CD1c-positive myeloid dendritic cell (primary cell): Measurements from ENCODE around the gene EGF.

Experiments used
- DNase-seq: peaks from one replicate; pipeline ENCODE4 v3.0.0-alpha.2; 2016; ENCODE audit errors: extremely low spot score

EGF gene

DNA sequence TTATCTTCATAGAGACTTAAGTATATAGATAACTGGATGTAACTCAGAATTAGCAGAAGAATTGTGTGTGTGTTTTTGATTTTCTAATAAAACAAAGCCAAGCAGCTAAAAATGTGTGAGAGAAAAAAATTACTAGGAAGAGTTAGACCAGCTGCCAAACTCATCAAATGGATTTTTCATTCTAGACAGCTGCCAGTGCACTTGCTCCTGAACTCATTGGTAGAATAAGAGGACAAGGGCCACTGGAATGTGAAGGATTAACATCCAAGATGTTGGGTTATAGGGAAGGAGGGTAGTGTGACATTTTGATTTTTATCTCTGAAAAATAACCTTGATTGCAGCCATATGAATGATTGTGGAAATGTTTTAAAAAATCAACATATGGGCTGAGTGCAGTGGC lies 49.7 kb downstream of the EGF start:
- no peak for DNase-seq

- DNase-seq, result no peak
These were observed 54.3 kb downstream of the EGF start for GRCh38 chr4:109966891-109967481.

DNA sequence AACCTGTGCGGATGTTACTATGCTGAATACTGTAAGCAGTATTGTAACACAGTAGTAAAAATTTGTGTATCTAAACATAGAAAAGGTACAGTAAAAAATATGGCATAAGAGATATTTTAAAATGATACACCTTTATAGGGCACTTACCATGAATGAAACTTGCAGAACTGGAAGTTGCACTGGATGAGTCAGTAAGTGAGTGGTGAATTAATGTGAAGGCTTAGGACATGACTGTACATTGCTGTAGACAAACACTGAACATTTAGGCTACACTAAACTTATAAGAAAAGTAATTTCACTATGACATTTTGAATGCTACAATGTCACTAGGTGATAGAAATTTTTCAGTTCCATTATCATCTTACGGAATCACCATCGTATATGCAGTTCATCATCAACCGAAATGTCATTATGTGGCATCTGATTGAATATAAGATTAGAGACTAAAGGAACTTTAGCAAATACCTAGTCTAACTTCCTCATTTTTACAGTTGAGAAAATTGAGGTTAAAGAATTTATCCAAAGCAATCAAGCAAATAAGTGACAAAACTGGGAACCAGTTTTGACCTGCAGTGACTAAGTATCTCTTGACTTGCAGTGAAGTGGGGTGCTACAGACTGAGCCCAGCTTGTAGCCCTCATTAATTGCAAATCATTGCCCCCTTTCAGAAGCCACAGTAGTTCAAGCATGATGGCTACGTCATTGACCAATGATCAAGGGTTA lies 55.3 kb downstream of the EGF start:
- peak; percentile 24 for DNase-seq

DNA sequence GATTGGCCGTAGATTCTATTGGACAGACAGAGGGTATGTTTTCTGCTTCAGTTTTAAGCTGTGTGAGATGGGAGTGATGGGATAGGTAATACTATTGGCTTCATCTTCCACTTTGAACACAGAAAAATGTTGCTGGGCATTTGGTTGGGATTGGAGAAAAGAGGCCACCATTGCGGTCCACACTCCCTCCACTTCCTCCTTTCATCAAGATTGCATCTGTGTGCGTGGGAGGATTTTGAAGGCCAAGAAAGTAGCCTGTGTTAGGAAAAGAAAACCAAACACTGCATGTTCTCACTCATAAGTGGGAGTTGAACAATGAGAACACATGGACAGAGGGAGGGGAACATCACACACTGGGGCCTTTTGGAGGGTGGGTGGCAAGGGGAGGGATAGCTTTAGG lies 56.4 kb downstream of the EGF start:
- peak; percentile 54 for DNase-seq

DNA sequence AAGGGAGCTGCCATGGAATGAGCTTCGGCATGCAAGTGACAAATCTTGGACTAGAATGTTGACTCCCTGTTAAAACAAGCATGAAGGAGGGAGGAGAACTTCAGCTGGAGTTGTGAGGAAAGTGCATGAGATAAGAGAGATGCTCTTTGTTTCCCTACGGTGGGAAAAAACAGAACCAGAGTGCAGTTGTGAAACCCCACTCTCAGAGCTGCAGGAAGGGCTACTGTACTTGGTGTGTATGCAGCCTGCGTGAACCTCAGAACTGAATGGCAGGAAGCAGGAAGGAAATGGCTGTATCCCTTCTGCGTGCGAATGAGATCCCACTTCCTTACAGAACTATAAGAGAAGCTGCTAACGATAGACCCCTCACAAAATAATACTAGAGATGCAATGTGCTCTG lies 57.2 kb downstream of the EGF start:
- DNase-seq, result peak; percentile 51

- no peak for DNase-seq
These were observed 60.3 kb downstream of the EGF start for GRCh38 chr4:109972786-109973528.

DNA sequence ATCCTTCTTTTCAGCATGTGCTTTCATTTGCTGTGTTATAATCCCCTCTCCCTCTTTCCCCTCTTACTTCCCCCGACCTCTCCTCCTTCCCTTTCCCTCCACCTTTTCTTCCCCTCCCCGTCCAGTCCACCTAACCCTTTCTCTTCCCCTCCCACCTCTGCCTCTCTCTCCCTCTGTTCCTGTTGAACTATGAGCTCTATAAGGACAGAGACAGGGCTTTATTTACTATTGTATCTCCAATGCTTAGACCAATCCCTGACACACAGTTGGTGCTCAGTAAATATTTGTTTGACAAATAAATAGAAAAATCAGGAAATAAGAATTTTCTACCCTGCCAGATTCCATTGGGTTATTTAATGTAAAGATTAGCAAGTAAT lies 60.8 kb downstream of the EGF start:
- no peak for DNase-seq

- no peak for DNase-seq
These were observed 63.5 kb downstream of the EGF start for GRCh38 chr4:109976189-109976588.

GRCh38 chr4:109977854-109978501 lies 65.3 kb downstream of the EGF start:
- DNase-seq, result peak; percentile 44

DNA sequence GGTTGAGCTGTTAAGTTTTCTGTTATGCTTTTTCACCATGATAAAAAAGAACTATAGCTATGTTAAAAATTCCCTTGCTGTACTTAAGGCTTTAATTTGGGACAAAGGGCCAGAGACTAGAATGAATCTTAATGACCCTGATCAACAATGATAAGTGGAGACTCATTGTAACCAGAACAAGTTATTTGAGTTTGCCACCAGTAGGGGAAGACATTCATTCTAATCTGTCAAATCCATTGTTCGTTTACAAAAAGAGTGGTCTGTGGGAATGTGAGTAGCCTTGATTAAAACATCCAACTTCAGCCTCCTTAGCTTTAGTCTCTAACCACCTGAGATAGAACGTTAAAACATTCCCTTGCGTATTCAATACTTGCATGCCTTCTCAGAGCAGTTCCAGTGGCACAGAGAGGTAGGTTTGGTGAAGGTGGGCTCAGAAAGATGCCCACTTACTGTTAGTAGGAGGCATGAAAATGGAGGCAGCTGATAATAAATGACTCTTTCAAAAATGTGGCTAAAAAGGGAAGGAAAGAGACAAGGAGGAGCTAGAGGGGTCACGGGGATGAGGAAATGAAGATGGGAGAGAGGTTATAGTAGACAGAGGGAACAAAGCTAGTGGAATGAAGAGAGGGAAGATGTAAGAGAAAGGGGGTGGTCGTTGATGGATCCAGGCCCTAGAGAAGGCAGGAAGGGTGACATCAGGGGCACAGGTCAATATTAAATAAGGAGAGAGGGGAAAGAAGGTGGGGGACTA lies 66.2 kb downstream of the EGF start:
- no peak for DNase-seq

GRCh38 chr4:109979920-109980717 lies 67.4 kb downstream of the EGF start:
- no peak for DNase-seq

- no peak for DNase-seq
These were observed 69.3 kb downstream of the EGF start for GRCh38 chr4:109981936-109982335.

- DNase-seq, result no peak
These were observed 69.8 kb downstream of the EGF start for GRCh38 chr4:109982521-109982920.

DNA sequence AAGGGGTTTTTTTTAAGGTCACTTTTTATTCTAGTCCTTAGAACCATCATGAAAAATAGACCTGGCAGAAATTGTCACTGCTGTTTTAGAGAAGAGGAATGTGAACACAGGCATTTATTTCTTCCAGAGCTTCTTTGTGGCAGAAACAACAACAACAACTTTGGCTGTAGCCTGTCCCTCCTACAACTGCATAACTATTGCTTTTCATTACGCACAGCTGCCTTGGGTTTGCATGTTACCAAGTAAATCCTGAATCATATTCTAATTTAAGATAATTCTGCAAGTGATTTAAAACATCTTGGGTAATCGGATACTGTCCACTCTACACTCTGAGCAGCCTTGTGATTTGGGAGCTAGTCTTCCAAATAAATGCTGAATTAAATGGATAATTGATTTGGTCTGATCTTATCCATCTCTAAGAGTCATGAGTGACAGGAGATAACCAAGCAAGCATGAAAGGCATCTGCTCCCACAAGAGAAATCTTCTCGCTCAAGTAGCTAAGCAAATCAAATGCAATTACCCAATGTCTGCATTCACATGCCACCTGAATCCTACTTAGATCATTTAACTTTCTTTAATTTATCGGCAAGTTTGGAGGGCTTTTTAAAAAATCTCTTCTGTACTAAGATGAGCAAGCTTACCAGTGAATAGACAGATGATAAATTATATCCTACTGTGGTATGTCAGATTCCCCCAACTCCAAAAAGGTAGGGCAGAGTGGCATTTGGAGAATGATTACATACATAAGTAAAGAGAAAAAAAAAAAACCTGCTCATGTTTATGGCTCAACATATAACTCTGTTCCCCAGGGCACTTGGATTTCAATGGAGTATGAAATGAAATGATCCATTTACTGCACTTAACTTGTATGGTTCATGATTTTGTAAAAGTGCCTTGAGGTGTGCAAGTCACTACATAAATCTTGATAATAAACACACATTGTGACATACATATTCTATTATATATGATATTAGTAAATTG lies 73.6 kb downstream of the EGF start:
- DNase-seq, result no peak

GRCh38 chr4:109989044-109989443 lies 76.4 kb downstream of the EGF start:
- peak; percentile 44 for DNase-seq

- DNase-seq, result no peak
These were observed 76.9 kb downstream of the EGF start for GRCh38 chr4:109989618-109990017.

GRCh38 chr4:109990261-109991257 lies 77.9 kb downstream of the EGF start:
- DNase-seq, result peak; percentile 81

DNA sequence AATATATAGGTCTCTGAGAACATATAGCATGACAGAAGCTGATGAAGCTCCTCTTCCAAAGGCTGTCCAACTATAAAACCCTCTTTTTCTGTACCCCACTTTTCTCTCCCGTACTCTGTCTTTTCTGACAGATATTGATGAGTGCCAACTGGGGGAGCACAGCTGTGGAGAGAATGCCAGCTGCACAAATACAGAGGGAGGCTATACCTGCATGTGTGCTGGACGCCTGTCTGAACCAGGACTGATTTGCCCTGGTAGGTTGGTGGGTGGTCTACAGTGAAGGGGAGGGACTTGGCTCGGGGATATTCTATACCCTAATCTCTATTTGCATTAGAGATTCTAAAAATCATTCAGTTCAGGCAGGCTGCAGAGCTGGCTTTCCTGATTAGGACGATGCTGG lies 80.4 kb downstream of the EGF start:
- DNase-seq, result no peak

DNA sequence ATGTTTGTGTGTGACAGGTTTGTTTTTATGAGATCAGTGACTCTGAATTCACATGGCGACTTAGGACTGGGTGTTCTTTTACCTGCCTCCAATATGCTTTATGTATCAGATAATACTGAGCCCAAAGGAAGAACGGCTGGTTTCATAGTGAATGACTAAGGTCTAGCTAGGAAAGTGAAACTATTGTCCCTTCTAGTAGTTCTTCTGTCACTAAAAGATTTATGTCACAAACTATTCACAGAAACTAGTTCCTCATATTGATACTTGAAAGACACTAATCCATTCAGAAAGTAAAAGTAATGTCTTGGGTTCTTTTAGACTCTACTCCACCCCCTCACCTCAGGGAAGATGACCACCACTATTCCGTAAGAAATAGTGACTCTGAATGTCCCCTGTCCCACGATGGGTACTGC lies 81.7 kb downstream of the EGF start:
- DNase-seq, result peak; percentile 47
